Measurements from ENCODE around the gene GPRC5B. TPM values are rescaled to one million over a fixed set of nuclear protein-coding genes. Genes with fewer than 3 reads are reported as not detected.

Gene GPRC5B
- total RNA-seq, 3 donors from 2014 or later: 16.3 to 26.6 (median 20.3) TPM

DNA sequence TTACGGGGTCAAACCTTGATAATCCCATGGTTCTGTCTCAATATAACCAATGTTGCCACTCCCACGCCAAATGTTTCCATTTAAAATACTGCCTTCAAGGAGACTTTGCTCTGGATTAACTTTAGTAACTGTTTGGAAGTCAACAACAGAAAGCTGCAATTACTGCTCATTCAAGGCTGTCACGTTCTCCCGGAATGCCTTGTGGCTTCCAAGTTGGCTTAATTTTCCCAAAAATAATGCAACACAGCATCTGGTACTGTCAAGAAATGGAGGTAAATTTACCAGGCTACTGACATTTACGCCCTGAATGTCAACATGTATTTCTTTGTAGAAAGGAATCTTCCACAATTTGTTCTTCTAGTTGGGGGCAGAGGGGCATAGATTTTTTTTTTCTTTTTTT, 38.2 kb downstream of the GPRC5B start:
- intact Hi-C loops (cut with DNase I; ENCODE audit: low total_unique reads): no loop called here
- no peak for TF ChIP-seq POLR2A (IDR thresholded peaks at IDR 0.05)
- no peak for DNase-seq (ENCODE audit: low spot score in 2 of 2)
- no peaks in the 10 kb centered on the region for H3K9me3 ChIP-seq
- H3K4me1 ChIP-seq: no peaks in the 10 kb centered on the region
- H3K27me3 ChIP-seq: no peaks in the 10 kb centered on the region
- H3K36me3 ChIP-seq: no peaks in the 10 kb centered on the region
- H3K4me3 ChIP-seq: no peak overlapping the region
- no peak overlapping the region for H3K27ac ChIP-seq

DNA sequence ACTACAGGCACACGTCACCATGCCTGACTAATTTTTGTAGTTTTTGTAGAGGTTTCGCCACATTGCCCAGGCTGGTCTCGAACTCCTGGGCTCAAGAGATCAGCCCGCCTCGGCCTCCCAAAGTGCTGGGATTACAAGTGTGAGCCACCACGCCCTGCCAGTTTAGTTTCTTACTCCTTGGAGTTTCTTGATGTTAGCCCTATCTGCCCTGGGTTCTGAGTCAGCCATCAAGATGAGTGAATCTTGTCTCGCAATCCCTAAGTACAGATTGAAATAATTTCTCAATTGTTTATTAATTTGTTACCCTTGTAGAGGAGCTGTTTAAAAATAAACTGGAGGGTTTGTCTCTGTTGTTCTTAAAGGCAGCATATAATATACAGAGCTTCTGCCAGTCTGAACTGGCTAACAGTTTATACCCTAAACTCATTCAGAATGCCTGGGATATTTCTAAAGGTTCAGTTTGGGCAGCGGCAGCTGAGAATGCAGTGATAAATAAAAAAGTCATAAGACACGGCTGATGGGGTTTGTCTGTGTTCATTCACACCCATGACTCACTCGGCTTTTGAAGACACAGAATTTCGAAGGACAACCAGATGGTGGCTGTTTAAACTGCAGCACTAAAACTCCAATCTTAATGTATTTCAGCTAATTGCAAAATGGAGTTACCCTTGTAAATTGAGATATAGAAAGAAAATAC, 39.6 kb downstream of the GPRC5B start:
- H3K27me3 ChIP-seq: no peaks in the 10 kb centered on the region
- intact Hi-C loops (cut with DNase I; ENCODE audit: low total_unique reads): no loop called here
- no peaks in the 10 kb centered on the region for H3K9me3 ChIP-seq
- H3K36me3 ChIP-seq: no peaks in the 10 kb centered on the region
- TF ChIP-seq POLR2AphosphoS5 (IDR thresholded peaks at IDR 0.05): no peak
- TF ChIP-seq, protein P1, sequence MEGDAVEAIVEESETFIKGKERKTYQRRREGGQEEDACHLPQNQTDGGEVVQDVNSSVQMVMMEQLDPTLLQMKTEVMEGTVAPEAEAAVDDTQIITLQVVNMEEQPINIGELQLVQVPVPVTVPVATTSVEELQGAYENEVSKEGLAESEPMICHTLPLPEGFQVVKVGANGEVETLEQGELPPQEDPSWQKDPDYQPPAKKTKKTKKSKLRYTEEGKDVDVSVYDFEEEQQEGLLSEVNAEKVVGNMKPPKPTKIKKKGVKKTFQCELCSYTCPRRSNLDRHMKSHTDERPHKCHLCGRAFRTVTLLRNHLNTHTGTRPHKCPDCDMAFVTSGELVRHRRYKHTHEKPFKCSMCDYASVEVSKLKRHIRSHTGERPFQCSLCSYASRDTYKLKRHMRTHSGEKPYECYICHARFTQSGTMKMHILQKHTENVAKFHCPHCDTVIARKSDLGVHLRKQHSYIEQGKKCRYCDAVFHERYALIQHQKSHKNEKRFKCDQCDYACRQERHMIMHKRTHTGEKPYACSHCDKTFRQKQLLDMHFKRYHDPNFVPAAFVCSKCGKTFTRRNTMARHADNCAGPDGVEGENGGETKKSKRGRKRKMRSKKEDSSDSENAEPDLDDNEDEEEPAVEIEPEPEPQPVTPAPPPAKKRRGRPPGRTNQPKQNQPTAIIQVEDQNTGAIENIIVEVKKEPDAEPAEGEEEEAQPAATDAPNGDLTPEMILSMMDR (IDR thresholded peaks at IDR 0.05): no peak
- no peak for TF ChIP-seq POLR2A (IDR thresholded peaks at IDR 0.05)
- no peak overlapping the region for H3K27ac ChIP-seq
- no peak overlapping the region for H3K4me3 ChIP-seq
- no peaks in the 10 kb centered on the region for H3K4me1 ChIP-seq
- no peak for DNase-seq (ENCODE audit: low spot score in 2 of 2)

DNA sequence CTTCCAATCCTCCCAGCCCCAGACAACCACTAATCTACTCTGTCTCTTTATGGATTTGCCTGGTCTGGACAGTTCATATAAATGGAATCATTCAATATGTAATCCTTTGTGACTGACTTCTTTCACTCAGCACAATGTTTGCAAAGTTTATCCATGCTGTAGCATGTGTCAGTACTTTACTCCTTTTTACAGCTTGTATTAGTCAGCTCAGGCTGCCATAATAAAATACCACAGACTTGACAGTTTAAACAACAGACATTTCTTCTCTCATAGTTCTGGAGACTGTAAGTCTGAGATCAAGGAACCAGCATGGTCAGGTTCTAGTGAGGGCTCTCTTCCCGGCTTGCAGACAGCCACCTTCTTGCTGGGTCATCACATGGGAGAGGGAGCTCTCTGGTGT, 41.3 kb downstream of the GPRC5B start:
- no peak for DNase-seq (ENCODE audit: low spot score in 2 of 2)
- intact Hi-C loops (cut with DNase I; ENCODE audit: low total_unique reads): no loop called here
- Histone ChIP-seq H3K9me3 (no peaks in the 10 kb centered on the region), H3K27me3 (no peaks in the 10 kb centered on the region), H3K4me1 (no peaks in the 10 kb centered on the region), H3K4me3 (no peak overlapping the region), H3K36me3 (no peaks in the 10 kb centered on the region), H3K27ac (no peak overlapping the region)
- no peak for TF ChIP-seq POLR2AphosphoS5 (IDR thresholded peaks at IDR 0.05)
- TF ChIP-seq POLR2A (IDR thresholded peaks at IDR 0.05): no peak
- TF ChIP-seq, protein P1 (IDR thresholded peaks at IDR 0.05): no peak

DNA sequence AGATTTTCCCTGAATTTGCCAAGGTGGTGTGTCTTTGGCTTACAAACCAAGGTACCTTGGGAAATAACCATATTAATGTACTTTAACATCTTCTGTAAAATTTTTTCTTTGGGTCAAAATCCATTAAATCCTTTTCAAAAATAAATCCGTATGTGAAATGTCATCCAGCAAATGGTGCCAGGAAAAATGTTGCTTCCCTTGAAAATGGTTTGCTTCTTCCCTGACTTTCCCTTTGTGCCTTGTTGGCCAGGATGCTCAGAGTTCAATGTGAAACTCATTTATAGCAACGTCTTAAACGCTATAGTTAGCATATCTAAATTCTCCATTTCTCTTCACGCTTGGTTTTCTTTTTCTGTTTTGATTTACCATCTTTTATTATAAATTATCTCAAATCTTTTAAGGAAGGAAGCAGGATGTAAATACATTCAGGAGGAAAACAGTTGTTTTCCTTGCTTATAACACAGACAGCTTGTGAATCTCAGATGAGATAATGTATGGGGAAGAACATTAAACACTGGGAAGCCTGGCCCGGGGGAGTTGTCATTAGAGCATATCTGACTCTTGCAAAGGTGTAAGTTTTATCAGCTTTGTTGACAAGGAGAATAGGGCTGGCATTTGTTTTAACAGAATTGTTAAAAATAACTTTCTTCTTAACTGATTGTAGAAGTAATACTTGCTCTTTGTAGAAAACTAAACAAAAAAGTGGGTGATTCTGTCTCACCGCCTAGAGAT, 42.1 kb downstream of the GPRC5B start:
- H3K27me3 ChIP-seq: no peaks in the 10 kb centered on the region
- no peak for DNase-seq (ENCODE audit: low spot score in 2 of 2)
- TF ChIP-seq POLR2A (IDR thresholded peaks at IDR 0.05) (no peak), POLR2AphosphoS5 (IDR thresholded peaks at IDR 0.05) (no peak)
- TF ChIP-seq, protein P1 (IDR thresholded peaks at IDR 0.05): no peak
- no peak overlapping the region for H3K27ac ChIP-seq
- no peaks in the 10 kb centered on the region for H3K4me1 ChIP-seq
- intact Hi-C loops (cut with DNase I; ENCODE audit: low total_unique reads): no loop called here
- no peak overlapping the region for H3K4me3 ChIP-seq
- H3K9me3 ChIP-seq: no peaks in the 10 kb centered on the region
- H3K36me3 ChIP-seq: no peaks in the 10 kb centered on the region

DNA sequence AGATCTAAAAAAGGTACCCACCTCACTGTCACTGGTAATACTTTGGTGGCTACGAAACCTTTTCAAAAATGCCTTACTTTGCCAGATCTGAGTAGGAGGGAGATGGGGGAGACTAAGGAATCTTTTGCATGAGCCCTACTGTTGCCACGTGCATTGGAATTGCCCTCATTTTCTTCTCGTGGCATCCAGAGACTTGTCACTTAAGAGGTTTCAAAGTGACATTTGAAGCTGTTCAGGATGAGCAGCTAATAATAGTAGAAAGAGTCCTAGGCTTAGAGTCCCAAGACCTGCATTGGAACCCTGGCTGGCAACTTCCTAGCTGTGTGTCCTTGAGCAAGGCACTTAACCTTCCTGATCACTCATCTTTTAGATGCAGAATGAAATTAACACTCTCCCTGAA, 43.5 kb downstream of the GPRC5B start:
- no peak for DNase-seq (ENCODE audit: low spot score in 2 of 2)
- Histone ChIP-seq H3K27ac (no peak overlapping the region), H3K4me3 (no peak overlapping the region), H3K36me3 (no peaks in the 10 kb centered on the region), H3K9me3 (no peaks in the 10 kb centered on the region), H3K4me1 (no peaks in the 10 kb centered on the region), H3K27me3 (no peaks in the 10 kb centered on the region)
- intact Hi-C loops (cut with DNase I; ENCODE audit: low total_unique reads): no loop called here
- TF ChIP-seq, protein P1 (IDR thresholded peaks at IDR 0.05): no peak
- TF ChIP-seq POLR2AphosphoS5 (IDR thresholded peaks at IDR 0.05) (no peak), POLR2A (IDR thresholded peaks at IDR 0.05) (no peak)
